ENCODE results near the gene GNB3.

GNB3 gene

GRCh38 chr12:6836851-6837250, 3.9 kb upstream of the GNB3 start:
- no peaks in the 10 kb centered on the region for H3K9me3 Mint-ChIP-seq
- peaks cover 4% of the 10 kb centered on the region for H3K4me1 Mint-ChIP-seq
- no peak for DNase-seq
- H3K27me3 Mint-ChIP-seq, result peaks cover 29% of the 10 kb centered on the region
- H3K4me3 Mint-ChIP-seq, result no peak overlapping the region
- CTCF ChIA-PET, result interaction anchor here (1.4 to 4.4 kb wide), 5 partner anchors 7 to 83 kb away, joined by 4 to 38 read pairs (median 6); partner anchors contain the start of genes CDCA3, MLF2, P3H3 and USP5
- no peak overlapping the region for H3K27ac Mint-ChIP-seq
- no peaks in the 10 kb centered on the region for H3K36me3 Mint-ChIP-seq

- CTCF ChIA-PET, result interaction anchor here (1.5 to 4.4 kb wide), 4 partner anchors 6 to 13 kb away, joined by 4 to 38 read pairs (median 16); partner anchors contain the start of genes CDCA3, P3H3 and USP5
- Mint-ChIP-seq H3K9me3 (no peaks in the 10 kb centered on the region), H3K36me3 (no peaks in the 10 kb centered on the region), H3K27me3 (peaks cover 24% of the 10 kb centered on the region), H3K4me3 (no peak overlapping the region), H3K4me1 (peaks cover 4% of the 10 kb centered on the region), H3K27ac (no peak overlapping the region)
- no peak for DNase-seq
Observed at GRCh38 chr12:6837370-6838060, 3.2 kb upstream of the GNB3 start.

- no peak overlapping the region for H3K4me3 Mint-ChIP-seq
- no peak overlapping the region for H3K27ac Mint-ChIP-seq
- no peaks in the 10 kb centered on the region for H3K36me3 Mint-ChIP-seq
- DNase-seq, result no peak
- CTCF ChIA-PET, result interaction anchor here (0.9 to 2.3 kb wide), 4 partner anchors 11 to 268 kb away, joined by 3 to 5 read pairs (median 4); partner anchors contain the start of gene MLF2
- H3K9me3 Mint-ChIP-seq, result no peaks in the 10 kb centered on the region
- peaks cover 4% of the 10 kb centered on the region for H3K4me1 Mint-ChIP-seq
- H3K27me3 Mint-ChIP-seq, result peaks cover 25% of the 10 kb centered on the region
Observed at GRCh38 chr12:6838854-6839253, 1.9 kb upstream of the GNB3 start.

GRCh38 chr12:6839482-6840201, 1.1 kb upstream of the GNB3 start:
- CTCF ChIA-PET, result interaction anchor here (0.9 to 2.3 kb wide), 5 partner anchors 11 to 269 kb away, joined by 3 to 7 read pairs (median 4); partner anchors contain the start of genes MLF2 and P3H3
- no peak overlapping the region for H3K4me3 Mint-ChIP-seq

GRCh38 chr12:6840330-6840729, 395 bp upstream of the GNB3 start:
- H3K4me1 Mint-ChIP-seq, result peaks cover 4% of the 10 kb centered on the region
- H3K9me3 Mint-ChIP-seq, result no peaks in the 10 kb centered on the region
- no peaks in the 10 kb centered on the region for H3K36me3 Mint-ChIP-seq
- peaks cover 25% of the 10 kb centered on the region for H3K27me3 Mint-ChIP-seq
- no peak for DNase-seq
- no peak overlapping the region for H3K4me3 Mint-ChIP-seq
- CTCF ChIA-PET, result interaction anchor here (1.3 to 2.3 kb wide), 2 partner anchors 12 to 87 kb away, joined by 5 to 7 read pairs; partner anchors contain the start of genes MLF2 and P3H3
- no peak overlapping the region for H3K27ac Mint-ChIP-seq

More at GRCh38 chr12:6839482-6840201, 1.1 kb upstream of the GNB3 start:
- H3K4me1 Mint-ChIP-seq, result peaks cover 4% of the 10 kb centered on the region
- H3K9me3 Mint-ChIP-seq, result no peaks in the 10 kb centered on the region
- H3K36me3 Mint-ChIP-seq, result no peaks in the 10 kb centered on the region
- DNase-seq, result no peak
- H3K27ac Mint-ChIP-seq, result no peak overlapping the region
- H3K27me3 Mint-ChIP-seq, result peaks cover 25% of the 10 kb centered on the region

GRCh38 chr12:6842075-6842474, 1.4 kb downstream of the GNB3 start:
- Mint-ChIP-seq H3K27me3 (peaks cover 22% of the 10 kb centered on the region), H3K36me3 (peaks cover 6% of the 10 kb centered on the region), H3K27ac (no peak overlapping the region), H3K4me3 (no peak overlapping the region), H3K9me3 (no peaks in the 10 kb centered on the region), H3K4me1 (no peaks in the 10 kb centered on the region)
- CTCF ChIA-PET, result interaction anchor here (1.4 to 3.9 kb wide), 2 partner anchors 7 to 28 kb away, joined by 3 to 29 read pairs; no protein-coding TSS in a partner anchor
- DNase-seq, result no peak

GRCh38 chr12:6843118-6843902, 2.6 kb downstream of the GNB3 start:
- H3K4me1 Mint-ChIP-seq, result peaks cover 9% of the 10 kb centered on the region
- CTCF ChIA-PET, result interaction anchor here (0.9 to 3.9 kb wide), 2 partner anchors 8 to 11 kb away, joined by 3 to 29 read pairs; no protein-coding TSS in a partner anchor
- peaks cover 20% of the 10 kb centered on the region for H3K27me3 Mint-ChIP-seq
- no peaks in the 10 kb centered on the region for H3K9me3 Mint-ChIP-seq
- DNase-seq, result no peak
- no peak overlapping the region for H3K27ac Mint-ChIP-seq
- peaks cover 15% of the 10 kb centered on the region for H3K36me3 Mint-ChIP-seq
- H3K4me3 Mint-ChIP-seq, result no peak overlapping the region

- CTCF ChIA-PET, result interaction anchor here (3.9 kb wide), 1 partner anchor 10 kb away, joined by 29 read pairs; no protein-coding TSS in a partner anchor
- Mint-ChIP-seq H3K36me3 (peaks cover 32% of the 10 kb centered on the region), H3K4me3 (no peak overlapping the region), H3K27me3 (peaks cover 7% of the 10 kb centered on the region), H3K27ac (no peak overlapping the region), H3K9me3 (no peaks in the 10 kb centered on the region), H3K4me1 (peaks cover 28% of the 10 kb centered on the region)
- no peak for DNase-seq
Observed at GRCh38 chr12:6845395-6845794, 4.7 kb downstream of the GNB3 start.

- peaks cover 36% of the 10 kb centered on the region for H3K36me3 Mint-ChIP-seq
- H3K27ac Mint-ChIP-seq, result no peak overlapping the region
- no peak overlapping the region for H3K4me3 Mint-ChIP-seq
- no peaks in the 10 kb centered on the region for H3K9me3 Mint-ChIP-seq
- peaks cover 7% of the 10 kb centered on the region for H3K27me3 Mint-ChIP-seq
- DNase-seq, result no peak
- peaks cover 33% of the 10 kb centered on the region for H3K4me1 Mint-ChIP-seq
- CTCF ChIA-PET, result interaction anchor here (0.7 kb wide), 1 partner anchor 15 kb away, joined by 3 read pairs; no protein-coding TSS in a partner anchor
Observed at GRCh38 chr12:6846316-6846869, 5.7 kb downstream of the GNB3 start.

GRCh38 chr12:6847676-6848075, 7.0 kb downstream of the GNB3 start:
- CTCF ChIA-PET, result interaction anchor here (1.2 to 6.2 kb wide), 3 partner anchors 12 to 21 kb away, joined by 3 to 38 read pairs (median 6); partner anchors contain the start of gene P3H3
- H3K36me3 Mint-ChIP-seq, result peaks cover 36% of the 10 kb centered on the region
- peaks cover 33% of the 10 kb centered on the region for H3K4me1 Mint-ChIP-seq
- DNase-seq, result no peak
- H3K27ac Mint-ChIP-seq, result no peak overlapping the region
- peaks cover 7% of the 10 kb centered on the region for H3K27me3 Mint-ChIP-seq
- H3K9me3 Mint-ChIP-seq, result no peaks in the 10 kb centered on the region
- no peak overlapping the region for H3K4me3 Mint-ChIP-seq

- Mint-ChIP-seq H3K27me3 (no peaks in the 10 kb centered on the region), H3K4me1 (peaks cover 48% of the 10 kb centered on the region), H3K36me3 (peaks cover 39% of the 10 kb centered on the region), H3K9me3 (no peaks in the 10 kb centered on the region), H3K27ac (peak overlapping the region; percentile 69), H3K4me3 (peak overlapping the region; percentile 84)
- DNase-seq, result no peak
- CTCF ChIA-PET, result interaction anchor here (1.1 to 6.2 kb wide), 4 partner anchors 13 to 24 kb away, joined by 3 to 38 read pairs (median 5); partner anchors contain the start of genes P3H3 and SPSB2
Observed at GRCh38 chr12:6849427-6849826, 8.7 kb downstream of the GNB3 start.

- Mint-ChIP-seq H3K9me3 (no peaks in the 10 kb centered on the region), H3K4me1 (peaks cover 54% of the 10 kb centered on the region), H3K4me3 (peak overlapping the region; percentile 84), H3K36me3 (peaks cover 39% of the 10 kb centered on the region), H3K27ac (peak overlapping the region; percentile 87), H3K27me3 (no peaks in the 10 kb centered on the region)
- CTCF ChIA-PET, result interaction anchor here (2.0 to 6.2 kb wide), 3 partner anchors 14 to 21 kb away, joined by 6 to 38 read pairs (median 12); partner anchors contain the start of gene P3H3
- no peak for DNase-seq
Observed at GRCh38 chr12:6849976-6850560, 9.3 kb downstream of the GNB3 start.

- Mint-ChIP-seq H3K36me3 (peaks cover 43% of the 10 kb centered on the region), H3K27ac (peak overlapping the region; percentile 100), H3K9me3 (no peaks in the 10 kb centered on the region), H3K27me3 (no peaks in the 10 kb centered on the region), H3K4me3 (peak overlapping the region; percentile 84), H3K4me1 (peaks cover 55% of the 10 kb centered on the region)
- CTCF ChIA-PET, result interaction anchor here (1.0 to 6.2 kb wide), 6 partner anchors 15 to 97 kb away, joined by 3 to 38 read pairs (median 8); partner anchors contain the start of gene SPSB2
- DNase-seq, result no peak
Observed at GRCh38 chr12:6850796-6851152, 10.0 kb downstream of the GNB3 start.

Measured in activated naive CD4-positive, alpha-beta T cell treated with anti-CD3 and anti-CD28 coated beads, Interleukin-2, amount 10 ng/mL, durations not matched to agents 7 days and 5 days (primary cell).